HCT116 (cell line): Measurements from ENCODE around the gene SLC16A10.

ENCODE experiments used
- CTCF ChIP-seq, 3 experiments: fragments of 200-600 bp in 1 of 3; sonication (generic) in 1 of 3; IDR thresholded peaks in 2 of 3; conservative IDR thresholded peaks in 1 of 3; 2 replicates each; pipeline ENCODE4 v1.5.1; 2012 to 2017; ENCODE audit warnings: low read depth in 2 of 3, low read length in 2 of 3, antibody characterized with exemption in 1 of 3, borderline replicate concordance in 1 of 3, control low read depth in 1 of 3, mild to moderate bottlenecking in 1 of 3, mixed read lengths in 1 of 3, mixed run types in 1 of 3, moderate library complexity in 1 of 3; ENCODE audit not compliant: insufficient read depth in 1 of 3
- EGR1 ChIP-seq: IDR thresholded peaks from 2 replicates; pipeline ENCODE4 v1.6.1; 2012; ENCODE audit warnings: low read depth
- ELF1 ChIP-seq: IDR thresholded peaks from 2 replicates; pipeline ENCODE4 v1.6.1; 2012; ENCODE audit warnings: low read depth, borderline replicate concordance
- POLR2A ChIP-seq: IDR thresholded peaks from 2 replicates; pipeline ENCODE4 v1.7.0; 2011; ENCODE audit warnings: borderline replicate concordance; ENCODE audit not compliant: insufficient read depth, insufficient read length; ENCODE audit errors: extremely low read depth
- REST ChIP-seq: IDR thresholded peaks from 2 replicates; pipeline ENCODE4 v1.6.1; 2012; ENCODE audit warnings: low read depth
- SRF ChIP-seq: IDR thresholded peaks from 2 replicates; pipeline ENCODE4 v1.6.1; 2012; ENCODE audit warnings: low read depth
- ZBTB33 ChIP-seq: IDR thresholded peaks from 2 replicates; pipeline ENCODE4 v1.6.1; 2011; ENCODE audit warnings: mild to moderate bottlenecking, low read length, moderate library complexity; ENCODE audit not compliant: insufficient replicate concordance; ENCODE audit errors: extremely low read depth
- TF ChIP-seq, protein P1 (sequence below): IDR thresholded peaks from 2 replicates; pipeline ENCODE4 v1.6.1; 2012

DNA sequence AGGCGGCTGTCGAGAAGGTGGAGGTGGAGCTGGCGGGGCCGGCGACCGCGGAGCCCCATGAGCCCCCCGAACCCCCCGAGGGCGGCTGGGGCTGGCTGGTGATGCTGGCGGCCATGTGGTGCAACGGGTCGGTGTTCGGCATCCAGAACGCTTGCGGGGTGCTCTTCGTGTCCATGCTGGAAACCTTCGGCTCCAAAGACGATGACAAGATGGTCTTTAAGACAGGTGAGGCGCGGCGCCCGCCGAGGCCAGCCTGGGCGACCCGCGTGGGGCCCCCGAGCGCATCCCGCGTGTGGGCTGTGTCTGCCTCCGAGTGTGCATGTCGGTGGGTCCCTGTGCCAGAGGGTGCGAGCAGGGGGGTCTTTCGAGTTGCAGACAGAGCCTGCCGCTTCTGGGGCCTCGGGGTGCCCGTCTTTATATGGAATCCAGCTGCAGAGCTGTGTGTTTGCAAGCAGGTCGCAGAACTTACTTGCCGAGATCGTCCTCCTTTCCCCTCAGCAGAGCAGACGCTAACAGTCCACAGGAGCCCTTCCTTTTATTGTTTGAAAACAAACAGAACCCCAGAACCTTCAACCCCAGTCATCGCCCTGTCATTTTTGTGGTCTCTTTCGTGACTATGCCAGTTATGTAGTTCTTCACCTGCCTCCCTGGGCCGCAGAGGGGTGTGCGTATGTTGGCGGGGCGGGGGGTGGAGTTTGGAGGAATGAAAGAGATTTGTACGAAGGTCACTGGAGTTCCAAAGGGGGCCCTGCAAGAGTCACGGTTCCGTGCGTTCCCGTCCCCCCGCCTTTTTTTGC lies 766 bp downstream of the SLC16A10 start:
- TF ChIP-seq POLR2A (no peak), CTCF (IDR thresholded peaks at IDR 0.05 in 2 of 3, conservative IDR thresholded peaks at IDR 0.05 in 1 of 3; ENCODE audit: borderline replicate concordance in 1 of 3, insufficient read depth in 1 of 3, low read depth in 2 of 3, low read length in 2 of 3) (no peak), REST (no peak), SRF (no peak), EGR1 (no peak), ZBTB33 (no peak), ELF1 (no peak)
- TF ChIP-seq, protein P1, sequence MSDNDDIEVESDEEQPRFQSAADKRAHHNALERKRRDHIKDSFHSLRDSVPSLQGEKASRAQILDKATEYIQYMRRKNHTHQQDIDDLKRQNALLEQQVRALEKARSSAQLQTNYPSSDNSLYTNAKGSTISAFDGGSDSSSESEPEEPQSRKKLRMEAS: peak; percentile 40; the same call in 1 of the 2 replicates
